GM18526 (cell line): ENCODE results near the gene REM1.

Source experiments
- POLR2A ChIP-seq: IDR thresholded peaks from 3 replicates; pipeline ENCODE4 v1.6.1; 2011; ENCODE audit not compliant: insufficient read length; ENCODE audit errors: extremely low read depth

Gene REM1

DNA sequence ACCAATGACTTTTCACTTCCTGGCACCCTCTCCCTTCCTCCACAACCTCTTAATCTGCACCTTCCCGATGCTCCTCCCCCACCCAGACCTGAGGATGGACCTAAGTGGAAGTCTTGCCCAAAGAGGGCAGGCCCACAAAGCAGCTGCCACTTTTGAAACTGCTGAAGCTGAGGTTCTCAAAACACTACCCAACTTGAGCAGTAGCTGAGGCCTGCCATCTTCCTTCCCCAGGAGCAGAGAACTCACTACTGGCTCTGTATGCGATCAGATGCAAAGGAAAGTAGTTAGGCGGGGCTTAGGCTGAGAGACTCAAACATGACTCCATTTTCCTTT lies 40.7 kb downstream of the REM1 start:
- no peak for TF ChIP-seq POLR2A

DNA sequence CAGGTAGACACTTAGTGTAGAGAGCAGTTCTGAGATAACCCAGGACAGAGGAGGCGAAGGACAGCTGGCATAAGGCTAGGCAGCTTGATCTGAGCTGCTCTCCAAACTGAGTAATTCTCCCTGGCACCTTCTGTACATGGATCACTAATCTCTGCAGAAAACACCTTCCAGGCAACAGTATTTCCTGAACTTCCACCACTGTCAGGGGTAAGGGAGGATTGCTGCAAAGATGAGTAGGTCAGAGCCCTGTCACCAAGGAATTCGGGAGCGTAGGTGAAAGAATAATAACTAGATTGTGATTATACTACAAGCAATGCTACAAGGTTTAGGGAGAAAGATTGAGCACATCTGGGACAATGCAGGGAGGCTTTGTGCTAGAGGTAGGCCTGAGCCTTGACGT lies 41.1 kb downstream of the REM1 start:
- no peak for TF ChIP-seq POLR2A

DNA sequence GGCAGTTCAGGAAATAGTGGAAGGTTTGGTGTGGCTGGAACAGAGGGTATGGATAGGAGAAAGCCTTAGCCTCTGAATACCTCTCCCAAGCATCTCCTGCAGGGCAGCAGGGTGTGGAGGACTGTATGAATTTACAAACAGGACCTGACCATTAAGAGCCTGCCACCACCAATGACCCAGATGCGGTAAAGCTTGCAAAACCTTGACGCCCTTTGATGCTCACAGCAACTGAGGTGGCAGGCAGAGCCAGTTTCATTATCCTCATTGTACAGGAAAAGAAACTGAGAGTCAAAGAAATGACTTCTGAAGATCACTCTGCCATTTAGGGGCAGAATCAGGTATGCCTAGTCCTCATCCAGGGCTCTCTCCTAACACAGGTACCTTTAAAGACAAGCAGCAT lies 41.6 kb downstream of the REM1 start:
- TF ChIP-seq POLR2A, result no peak

DNA sequence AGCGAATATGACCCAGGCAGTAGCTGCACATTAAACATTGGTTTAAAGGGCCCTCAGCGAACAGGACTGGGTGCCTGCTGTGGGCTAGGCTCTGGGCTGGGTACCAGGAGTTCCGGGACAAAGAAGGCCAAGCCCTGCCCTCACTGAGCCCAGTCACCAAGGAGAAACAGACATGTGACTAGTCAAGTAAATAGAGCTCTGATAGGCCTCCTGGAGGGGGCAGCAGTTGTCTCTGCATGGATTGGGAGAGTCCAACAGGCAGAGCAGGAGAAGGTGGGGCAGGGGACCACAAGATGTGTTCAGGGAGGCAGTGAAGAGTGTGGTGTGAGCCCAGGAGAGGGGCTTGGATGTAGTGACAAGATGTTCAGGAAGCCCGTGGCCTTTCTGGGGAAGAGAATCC lies 42.3 kb downstream of the REM1 start:
- TF ChIP-seq POLR2A, result no peak

DNA sequence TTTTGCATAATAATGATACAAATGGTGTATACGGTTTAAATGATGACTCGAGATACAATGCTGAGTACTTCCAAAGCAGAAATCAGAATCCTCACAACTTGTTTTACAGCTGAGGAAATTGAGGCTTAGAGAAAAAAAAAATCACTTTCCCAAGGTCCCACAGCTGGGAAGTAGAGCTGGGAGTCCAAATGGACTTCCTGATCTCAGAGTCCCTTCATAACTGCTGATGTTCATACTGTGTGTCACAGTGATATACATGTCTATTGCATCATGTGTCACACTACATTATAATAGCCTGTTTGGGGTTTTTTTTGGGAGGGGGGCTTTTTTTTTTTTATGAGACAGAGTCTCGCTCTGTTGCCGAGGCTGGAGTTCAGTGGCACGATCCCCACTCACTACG lies 47.6 kb downstream of the REM1 start:
- no peak for TF ChIP-seq POLR2A

DNA sequence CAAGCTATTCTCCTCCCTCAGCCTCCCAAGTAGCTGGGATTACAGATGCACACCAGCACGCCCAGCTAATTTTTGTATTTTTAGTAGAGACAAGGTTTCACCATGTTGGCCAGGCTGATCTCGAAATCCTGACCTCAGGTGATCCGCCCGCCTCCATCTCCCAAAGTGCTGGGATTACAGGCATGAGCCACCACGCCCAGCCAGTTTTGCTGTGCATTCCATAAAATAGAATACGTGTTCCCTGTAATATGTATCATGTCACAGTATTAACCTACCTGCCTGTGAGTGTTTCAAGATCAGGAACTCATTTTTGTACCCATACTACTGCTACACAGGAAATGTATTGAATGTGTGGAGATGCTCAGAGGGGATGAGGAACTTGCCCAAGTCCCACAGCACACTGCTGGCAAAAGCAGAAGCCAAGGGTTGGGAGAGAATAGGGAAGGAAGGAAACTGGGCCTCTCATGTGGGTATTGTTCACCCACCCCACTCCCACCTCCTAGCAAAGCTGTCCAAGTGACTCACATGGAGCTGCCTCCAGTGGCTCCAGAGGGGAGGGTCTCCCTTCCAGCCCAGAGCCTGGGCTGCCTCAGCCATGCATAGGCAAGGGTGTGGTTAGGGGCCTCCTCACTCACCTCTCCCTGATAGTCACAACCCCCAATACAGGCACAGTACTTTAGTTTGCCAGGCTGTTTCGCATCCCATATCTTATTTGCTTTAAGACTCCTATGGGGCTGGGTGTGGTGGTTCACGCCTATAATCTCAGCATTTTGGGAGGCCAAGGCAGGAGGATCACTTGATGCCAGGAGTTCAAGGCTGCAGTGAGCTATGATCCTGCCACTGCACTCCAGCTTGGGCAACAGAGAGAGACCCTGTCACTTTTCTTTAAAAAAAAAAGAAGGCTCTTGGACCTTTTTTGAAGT lies 48.5 kb downstream of the REM1 start:
- no peak for TF ChIP-seq POLR2A

DNA sequence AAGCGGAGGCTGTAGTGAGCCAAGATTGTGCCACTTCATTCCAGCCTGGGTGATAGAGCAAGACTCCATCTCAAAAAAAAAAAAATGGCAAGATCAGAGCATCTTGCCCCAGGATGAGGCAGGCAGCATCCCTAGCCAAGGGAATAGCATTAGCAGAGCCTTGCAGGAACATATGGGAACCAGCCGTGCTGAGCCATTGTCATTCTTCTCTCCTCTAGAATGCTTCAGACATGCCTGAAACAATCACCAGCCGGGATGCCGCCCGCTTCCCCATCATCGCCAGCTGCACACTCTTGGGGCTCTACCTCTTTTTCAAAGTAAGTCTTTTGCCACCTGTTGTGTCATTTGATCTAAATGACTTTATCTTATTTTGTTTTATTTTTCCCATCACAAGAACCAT lies 52.2 kb downstream of the REM1 start:
- no peak for TF ChIP-seq POLR2A
